Heart right ventricle (tissue), 16 donors: ENCODE measurements around the gene TMEM176A. TPM values are rescaled to one million over a fixed set of nuclear protein-coding genes. Genes with fewer than 3 reads are reported as not detected.

ENCODE experiments used
- ATAC-seq, 8 donors: fragments of 200-7000 bp; cut with Tn5 transposase; one replicate each; pipeline ENCODE4 v1.9.1; 2020; ENCODE audit warnings: mild to moderate bottlenecking in 8 of 8, moderate library complexity in 8 of 8, moderate number of reproducible peaks in 1 of 8
- DNase-seq, 2 donors: peaks; one replicate each; pipeline ENCODE4 v3.0.0-alpha.2; 2020
- H3K27ac ChIP-seq, 10 donors: fragments of 200-600 bp; sonication (generic) in 2 of 10; one replicate each; pipeline versions ENCODE4 v1.5.0 to v1.8.0; 2020 to 2022; ENCODE audit warnings: mild to moderate bottlenecking in 3 of 10
- H3K27me3 ChIP-seq, 7 donors: fragments of 200-600 bp; one replicate each; pipeline ENCODE4 v1.8.0; 2021 to 2022; ENCODE audit warnings: mild to moderate bottlenecking in 2 of 7
- H3K36me3 ChIP-seq, 9 donors: fragments of 200-600 bp; sonication (generic) in 1 of 9; one replicate each; pipeline versions ENCODE4 v1.5.0 to v1.8.0; 2020 to 2022; ENCODE audit warnings: mild to moderate bottlenecking in 2 of 9
- H3K4me1 ChIP-seq, 9 donors: fragments of 200-600 bp; sonication (generic) in 1 of 9; one replicate each; pipeline versions ENCODE4 v1.5.0 to v1.8.0; 2020 to 2022; ENCODE audit warnings: mild to moderate bottlenecking in 4 of 9
- H3K4me3 ChIP-seq, 10 donors: fragments of 200-600 bp; sonication (generic) in 2 of 10; one replicate each; pipeline versions ENCODE4 v1.5.0 to v1.8.0; 2020 to 2022; ENCODE audit warnings: mild to moderate bottlenecking in 7 of 10, moderate library complexity in 2 of 10
- H3K9me3 ChIP-seq, 11 donors: fragments of 200-600 bp in 10 of 11; sonication (generic) in 2 of 11; one replicate each; pipeline versions ENCODE4 v1.5.0 to v1.8.0; 2013 to 2022; ENCODE audit warnings: mild to moderate bottlenecking in 2 of 11, control low read depth in 1 of 11, moderate library complexity in 1 of 11
- CTCF ChIP-seq, 9 donors: fragments of 200-600 bp; sonication (generic) in 2 of 9; IDR thresholded peaks; one replicate each; pipeline versions ENCODE4 v1.5.0 to v1.8.0; 2021 to 2022; ENCODE audit warnings: antibody characterized with exemption in 9 of 9, mild to moderate bottlenecking in 5 of 9, moderate library complexity in 1 of 9
- WGBS, 2 donors: extraction: QIAGEN DNeasy Blood & Tissue Kit; methylation state at CpG; one replicate each; pipeline ENCODE4 v1.1.7; 2013; ENCODE audit warnings: inconsistent platforms in 1 of 2; 5-methylcytosine and 5-hydroxymethylcytosine counted together
- intact Hi-C, 10 donors: fragments of 100-400 bp; cut with DNase I; formaldehyde crosslinking; loops; one replicate each; pipeline versions ENCODE4 v1.11.1 to v1.14.2; 2022
- polyA plus RNA-seq, 2 donors: library from polyadenylated mRNA; stranded (reverse); fragments of 200-250 nt; gene quantifications; one replicate each; pipeline ENCODE4 v1.2.3, GENCODE V29; 2013
- total RNA-seq, 10 donors: library from RNA; stranded (reverse); fragmentation: NEBNext Ultra II Directional in 3 of 10; extraction: Animal tissue kit (Norgen Biotek cat#: 25700) in 3 of 10; gene quantifications; one replicate each; pipeline versions ENCODE4 v1.2.1 to v1.2.4, GENCODE V29; 2021 to 2023
- donor health status: Arrhythmogenic right ventricular cardiomyopathy.
- donor health status: ischemic (EF 13 %, LVEDD 7.1; RV severe dilation, severe dysfunction).
- donor health status: healthy with polysubstance abuse.
- donor health status: DM: no; HTN: yes; CAD: no.
- donor health status: DM: no; HTN: no; CAD: no.
- donor health status: ischemic (EF 25% LVEDD 6.9; RV normal size, moderate dysfunction).
- donor health status: ischemic (EF 25% LVEDD 5.7; RV mildly dilated, moderate dysfunction).
- donor health status: healthy.
- donor health status: DM: yes; HTN: yes; CAD: no.
- donor health status: Ischemic cardiomyopathy.
- donor health status: ischemic (EF 35%, LVEDD 5.7; RV mildly dilated, moderate dysfunction).
- donor health status: nonischemic (EF 11% LVEDD 7.7; RV severe dilation, severe dysfunction).
- donor health status: DM: yes; HTN: yes; CAD: no.
- donor health status: PGD.
- donor health status: ischemic (EF 29% LVEDD 5.4; RV normal size, mild dysfunction).
- donor health status: nonischemic (EF 23%, LVEDD 6.1; RV moderate dilation, normal function).

TMEM176A gene
- total and polyA plus RNA-seq, 12 donors: 12.1 to 86.6 (median 18.7) TPM

GRCh38 chr7:150799741-150800580 is 608 bp upstream of the TMEM176A start, which contains the start of gene TMEM176B:
Gene TMEM176B, minus strand, starts transcription at chr7:150800364. Its CDS starts 3,795 bp downstream, at chr7:150796569.
- peak within 1 kb of the TSS in 9 of 10 donors; percentile 40 to 81 (median 66) for H3K27ac ChIP-seq
- H3K4me1 ChIP-seq: peaks cover 0 to 44% (median 17%) of the 10 kb centered on the region in 9 donors
- H3K9me3 ChIP-seq: no peaks in the 10 kb centered on the region
- peaks cover 0 to 38% (median 0%) of the 10 kb centered on the region in 9 donors for H3K36me3 ChIP-seq
- DNase-seq (peak; percentile 50 to 72), ATAC-seq (peak; percentile 82 to 90 (median 88))
- H3K4me3 ChIP-seq: peak within 1 kb of the TSS; percentile 42 to 76 (median 66)
- whole genome bisulfite sequencing, 2 donors: 7 to 8% methylated on average over 72 to 75 of the region's 75 CpGs
- peaks cover 0 to 50% (median 25%) of the 10 kb centered on the region in 7 donors for H3K27me3 ChIP-seq
- intact Hi-C loops: loop anchor here in 2 of 10 donors (5.0 to 10.0 kb wide), 2 partner anchors 47 to 185 kb away; no protein-coding TSS in a partner anchor
- TF ChIP-seq CTCF (IDR thresholded peaks at IDR 0.05): no peak

- ATAC-seq: peak in 7 of 8 donors; percentile 1 to 29 (median 3)
- peaks cover 0 to 50% (median 25%) of the 10 kb centered on the region in 7 donors for H3K27me3 ChIP-seq
These were observed 825 bp downstream of the TMEM176A start for GRCh38 chr7:150801242-150801945.

GRCh38 chr7:150801946-150802771 is 1.6 kb downstream of the TMEM176A start:
- peaks cover 0 to 29% (median 0%) of the 10 kb centered on the region in 9 donors for H3K36me3 ChIP-seq
- H3K27ac ChIP-seq: peak overlapping the region in 3 of 10 donors; percentile 21 to 78 (median 71)
- peaks cover 0 to 18% (median 13%) of the 10 kb centered on the region in 11 donors for H3K9me3 ChIP-seq
- peaks cover 0 to 44% (median 17%) of the 10 kb centered on the region in 9 donors for H3K4me1 ChIP-seq
- peak overlapping the region in 4 of 10 donors; percentile 66 to 76 (median 69) for H3K4me3 ChIP-seq
- no peak for DNase-seq
- H3K27me3 ChIP-seq: peaks cover 0 to 50% (median 25%) of the 10 kb centered on the region in 7 donors
- 90 to 91% methylated on average over 12 of the region's 12 CpGs for WGBS, 2 donors
- no peak for TF ChIP-seq CTCF (IDR thresholded peaks at IDR 0.05)
- intact Hi-C loops: no loop called here
- ATAC-seq: no peak

More at GRCh38 chr7:150801242-150801945, 825 bp downstream of the TMEM176A start:
- peaks cover 0 to 29% (median 0%) of the 10 kb centered on the region in 9 donors for H3K36me3 ChIP-seq
- no peak for DNase-seq
- peaks cover 0 to 12% (median 6%) of the 10 kb centered on the region in 11 donors for H3K9me3 ChIP-seq
- H3K4me3 ChIP-seq: peak overlapping the region; percentile 42 to 76 (median 66)
- H3K27ac ChIP-seq: peak overlapping the region in 7 of 10 donors; percentile 21 to 81 (median 71)
- intact Hi-C loops: no loop called here
- 56 to 63% methylated on average over 26 of the region's 26 CpGs for WGBS, 2 donors
- TF ChIP-seq CTCF (IDR thresholded peaks at IDR 0.05): no peak
- peaks cover 0 to 44% (median 17%) of the 10 kb centered on the region in 9 donors for H3K4me1 ChIP-seq
